ENCODE results near the gene FAM217B. TPM values are rescaled to one million over a fixed set of nuclear protein-coding genes. Genes with fewer than 3 reads are reported as not detected.

FAM217B gene
- polyA plus RNA-seq, 3 donors, result 5.3 to 18.3 (median 18.1) TPM

GRCh38 chr20:59966428-59966827 is 26.2 kb downstream of the FAM217B start:
- no peak overlapping the region for H3K4me3 Mint-ChIP-seq
- H3K9ac ChIP-seq (ENCODE audit: insufficient read depth, low read length, poor library complexity, severe bottlenecking), result no peak overlapping the region
- H4K20me1 ChIP-seq (ENCODE audit: insufficient read depth, low read length), result no peaks in the 10 kb centered on the region
- H3K27me3 Mint-ChIP-seq (ENCODE audit: low read depth in 3 of 3), result peaks cover 2 to 3% (median 2%) of the 10 kb centered on the region in 3 donors
- no peaks in the 10 kb centered on the region for H3K36me3 ChIP-seq (replicated peaks in 1 of 2; ENCODE audit: control insufficient read depth in 1 of 2, insufficient read depth in 2 of 2, low read length in 2 of 2)
- H3K9me3 Mint-ChIP-seq, result no peaks in the 10 kb centered on the region
- H3K9me3 ChIP-seq (replicated peaks in 1 of 2; ENCODE audit: control insufficient read depth in 1 of 2, insufficient read depth in 1 of 2, low read length in 2 of 2), result no peaks in the 10 kb centered on the region
- TF ChIP-seq, protein P1, sequence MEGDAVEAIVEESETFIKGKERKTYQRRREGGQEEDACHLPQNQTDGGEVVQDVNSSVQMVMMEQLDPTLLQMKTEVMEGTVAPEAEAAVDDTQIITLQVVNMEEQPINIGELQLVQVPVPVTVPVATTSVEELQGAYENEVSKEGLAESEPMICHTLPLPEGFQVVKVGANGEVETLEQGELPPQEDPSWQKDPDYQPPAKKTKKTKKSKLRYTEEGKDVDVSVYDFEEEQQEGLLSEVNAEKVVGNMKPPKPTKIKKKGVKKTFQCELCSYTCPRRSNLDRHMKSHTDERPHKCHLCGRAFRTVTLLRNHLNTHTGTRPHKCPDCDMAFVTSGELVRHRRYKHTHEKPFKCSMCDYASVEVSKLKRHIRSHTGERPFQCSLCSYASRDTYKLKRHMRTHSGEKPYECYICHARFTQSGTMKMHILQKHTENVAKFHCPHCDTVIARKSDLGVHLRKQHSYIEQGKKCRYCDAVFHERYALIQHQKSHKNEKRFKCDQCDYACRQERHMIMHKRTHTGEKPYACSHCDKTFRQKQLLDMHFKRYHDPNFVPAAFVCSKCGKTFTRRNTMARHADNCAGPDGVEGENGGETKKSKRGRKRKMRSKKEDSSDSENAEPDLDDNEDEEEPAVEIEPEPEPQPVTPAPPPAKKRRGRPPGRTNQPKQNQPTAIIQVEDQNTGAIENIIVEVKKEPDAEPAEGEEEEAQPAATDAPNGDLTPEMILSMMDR (IDR thresholded peaks at IDR 0.05), result no peak
- peaks cover 0 to 2% of the 10 kb centered on the region in 2 donors for H3K36me3 Mint-ChIP-seq
- no peak overlapping the region for H3K4me3 ChIP-seq (replicated peaks in 1 of 3; ENCODE audit: low read depth in 2 of 3, low read length in 3 of 3)
- H2AFZ ChIP-seq (ENCODE audit: insufficient read depth, low read depth, low read length, poor library complexity, severe bottlenecking), result no peak overlapping the region
- no peak overlapping the region for H3K27ac Mint-ChIP-seq
- DNase-seq, result no peak
- no peaks in the 10 kb centered on the region for H3K27me3 ChIP-seq (ENCODE audit: control insufficient read depth in 2 of 2, insufficient read depth in 2 of 2, low read length in 2 of 2)
- no peaks in the 10 kb centered on the region for H3K79me2 ChIP-seq (ENCODE audit: insufficient read depth, low read length)
- peaks cover 6 to 7% of the 10 kb centered on the region in 2 donors for H3K4me1 ChIP-seq (ENCODE audit: control insufficient read depth in 1 of 2, insufficient read depth in 2 of 2, low read length in 2 of 2)
- WGBS (ENCODE audit: insufficient coverage), result no CpG with 5 or more reads among the region's 3 CpGs
- no peak overlapping the region for H3K4me2 ChIP-seq (replicated peaks; ENCODE audit: extremely low read depth, low read length, poor library complexity, severe bottlenecking)
- intact Hi-C loops (cut with micrococcal nuclease), result no loop called here
- H3K4me1 Mint-ChIP-seq, result peaks cover 19% of the 10 kb centered on the region
- H3K27ac ChIP-seq (ENCODE audit: low read depth in 1 of 2, low read length in 2 of 2), result no peak overlapping the region

DNA sequence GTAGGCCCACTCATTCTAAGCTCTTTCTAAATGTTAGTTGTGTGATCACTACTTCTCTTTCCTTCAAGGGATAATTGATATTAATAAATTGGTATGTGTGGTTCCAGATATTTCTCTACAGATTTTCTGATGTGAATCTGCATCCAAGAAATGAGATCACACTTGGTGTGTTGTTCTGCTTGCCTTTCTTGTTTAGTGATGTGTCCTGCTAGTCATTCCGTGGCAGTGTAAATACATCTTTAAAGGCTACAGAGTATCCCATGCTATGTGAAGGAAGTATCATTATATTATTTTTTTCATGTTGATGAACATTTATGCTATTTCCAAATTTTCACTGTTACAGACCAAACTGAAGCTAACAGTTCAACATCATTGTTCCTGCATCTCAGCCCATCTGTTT is 31.2 kb downstream of the FAM217B start:
- no peak for DNase-seq
- no peak overlapping the region for H3K9ac ChIP-seq (ENCODE audit: insufficient read depth, low read length, poor library complexity, severe bottlenecking)
- H2AFZ ChIP-seq (ENCODE audit: insufficient read depth, low read depth, low read length, poor library complexity, severe bottlenecking), result no peak overlapping the region
- intact Hi-C loops (cut with micrococcal nuclease), result no loop called here
- Mint-ChIP-seq H3K27me3 (ENCODE audit: low read depth in 3 of 3) (peaks cover 0 to 2% (median 2%) of the 10 kb centered on the region in 3 donors), H3K9me3 (peaks cover 0 to 3% (median 0%) of the 10 kb centered on the region in 7 donors), H3K36me3 (peaks cover 0 to 3% of the 10 kb centered on the region in 2 donors), H3K4me3 (no peak overlapping the region), H3K27ac (peak overlapping the region in 3 of 7 donors; percentile 33 to 70 (median 37)), H3K4me1 (peaks cover 25% of the 10 kb centered on the region)
- no CpG with 5 or more reads among the region's 1 CpG for WGBS (ENCODE audit: insufficient coverage)
- no peaks in the 10 kb centered on the region for H3K79me2 ChIP-seq (ENCODE audit: insufficient read depth, low read length)
- H4K20me1 ChIP-seq (ENCODE audit: insufficient read depth, low read length), result no peaks in the 10 kb centered on the region
- no peak overlapping the region for H3K4me2 ChIP-seq (replicated peaks; ENCODE audit: extremely low read depth, low read length, poor library complexity, severe bottlenecking)
- H3K4me1 ChIP-seq (ENCODE audit: control insufficient read depth in 1 of 2, insufficient read depth in 2 of 2, low read length in 2 of 2), result peaks cover 20 to 23% of the 10 kb centered on the region in 2 donors
- no peak overlapping the region for H3K4me3 ChIP-seq (replicated peaks in 1 of 3; ENCODE audit: low read depth in 2 of 3, low read length in 3 of 3)
- H3K27me3 ChIP-seq (ENCODE audit: control insufficient read depth in 2 of 2, insufficient read depth in 2 of 2, low read length in 2 of 2), result no peaks in the 10 kb centered on the region
- no peak overlapping the region for H3K27ac ChIP-seq (ENCODE audit: low read depth in 1 of 2, low read length in 2 of 2)
- H3K9me3 ChIP-seq (replicated peaks in 1 of 2; ENCODE audit: control insufficient read depth in 1 of 2, insufficient read depth in 1 of 2, low read length in 2 of 2), result no peaks in the 10 kb centered on the region
- TF ChIP-seq, protein P1 (IDR thresholded peaks at IDR 0.05), result no peak
- H3K36me3 ChIP-seq (replicated peaks in 1 of 2; ENCODE audit: control insufficient read depth in 1 of 2, insufficient read depth in 2 of 2, low read length in 2 of 2), result no peaks in the 10 kb centered on the region
